ENCODE data around the gene ACTR8.

- TF ChIP-seq EZH2 (optimal IDR thresholded peaks at IDR 0.05; ENCODE audit: low read depth, low read length) (no peak), EZH2phosphoT487 (IDR thresholded peaks at IDR 0.05; ENCODE audit: low read length) (no peak)
- TF ChIP-seq, protein P1, sequence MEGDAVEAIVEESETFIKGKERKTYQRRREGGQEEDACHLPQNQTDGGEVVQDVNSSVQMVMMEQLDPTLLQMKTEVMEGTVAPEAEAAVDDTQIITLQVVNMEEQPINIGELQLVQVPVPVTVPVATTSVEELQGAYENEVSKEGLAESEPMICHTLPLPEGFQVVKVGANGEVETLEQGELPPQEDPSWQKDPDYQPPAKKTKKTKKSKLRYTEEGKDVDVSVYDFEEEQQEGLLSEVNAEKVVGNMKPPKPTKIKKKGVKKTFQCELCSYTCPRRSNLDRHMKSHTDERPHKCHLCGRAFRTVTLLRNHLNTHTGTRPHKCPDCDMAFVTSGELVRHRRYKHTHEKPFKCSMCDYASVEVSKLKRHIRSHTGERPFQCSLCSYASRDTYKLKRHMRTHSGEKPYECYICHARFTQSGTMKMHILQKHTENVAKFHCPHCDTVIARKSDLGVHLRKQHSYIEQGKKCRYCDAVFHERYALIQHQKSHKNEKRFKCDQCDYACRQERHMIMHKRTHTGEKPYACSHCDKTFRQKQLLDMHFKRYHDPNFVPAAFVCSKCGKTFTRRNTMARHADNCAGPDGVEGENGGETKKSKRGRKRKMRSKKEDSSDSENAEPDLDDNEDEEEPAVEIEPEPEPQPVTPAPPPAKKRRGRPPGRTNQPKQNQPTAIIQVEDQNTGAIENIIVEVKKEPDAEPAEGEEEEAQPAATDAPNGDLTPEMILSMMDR (IDR thresholded peaks at IDR 0.05; ENCODE audit: low read length): no peak
These were observed 22.8 kb downstream of the ACTR8 start for GRCh38 chr3:53859178-53859577.

Measured in MM.1S (cell line).